H1 (cell line): Measurements from ENCODE around the gene TMEM178B. TPM values are rescaled to one million over a fixed set of nuclear protein-coding genes. Genes with fewer than 3 reads are reported as not detected.

Source experiments
- EZH2 ChIP-seq: fragments of 200-600 bp; sonication (generic); IDR thresholded peaks from 2 replicates; pipeline ENCODE4 v1.7.1; 2012; ENCODE audit warnings: low read depth, mild to moderate bottlenecking, moderate library complexity, low read length, inconsistent platforms; ENCODE audit not compliant: severe bottlenecking
- HDAC6 ChIP-seq: IDR thresholded peaks from one replicate; pipeline ENCODE4 v1.7.1; 2012; ENCODE audit warnings: low read depth, mild to moderate bottlenecking, inconsistent platforms, low read length, moderate library complexity
- POLR2A ChIP-seq, 2 experiments: IDR thresholded peaks; 1 replicate in 1 of 2; 2 replicates in 1 of 2; pipeline ENCODE4 v1.6.1; 2011; ENCODE audit warnings: low read depth in 2 of 2, low read length in 2 of 2, mild to moderate bottlenecking in 2 of 2; ENCODE audit errors: control extremely low read depth in 1 of 2
- RFX5 ChIP-seq: IDR thresholded peaks from 2 replicates; pipeline ENCODE4 v1.6.1; 2011; ENCODE audit warnings: low read depth, low read length, improper control_type of control experiment, borderline replicate concordance
- SAP30 ChIP-seq: fragments of 300-600 bp; sonication (generic); IDR thresholded peaks from 2 replicates; pipeline ENCODE4 v1.7.1; 2012; ENCODE audit warnings: low read length, moderate library complexity, mild to moderate bottlenecking, inconsistent platforms; ENCODE audit not compliant: insufficient read depth, insufficient replicate concordance
- SIRT6 ChIP-seq: IDR thresholded peaks from one replicate; pipeline ENCODE4 v1.7.1; 2012; ENCODE audit warnings: low read length, inconsistent platforms
- TBP ChIP-seq: IDR thresholded peaks from 2 replicates; pipeline ENCODE4 v1.6.1; 2011; ENCODE audit warnings: low read depth, low read length, improper control_type of control experiment
- polyA plus RNA-seq, 7 experiments: library from polyadenylated mRNA; depleted of rRNA in 3 of 7; stranded (reverse) in 5 of 7; unstranded in 2 of 7; fragments of >200 nt in 5 of 7; fragments of 200-250 nt in 2 of 7; gene quantifications; 1 replicate in 5 of 7; 2 replicates in 1 of 7; 4 replicates in 1 of 7; pipeline versions ENCODE4 v1.2.1 to v1.2.3, GENCODE V29; 2011 to 2013; ENCODE audit warnings: missing spikeins in 2 of 7, mixed read lengths in 2 of 7
- total RNA-seq: library from RNA; stranded (reverse); fragmentation: NEBNext Ultra II Directional; extraction: Animal tissue kit (Norgen Biotek cat#: 25700); gene quantifications from 2 replicates; pipeline ENCODE4 v1.2.1, GENCODE V29; 2021

TMEM178B gene
- total and polyA plus RNA-seq, 2 of the 8 experiments (the other 6 are each of a cell fraction or from before 2014, with no cell fraction given): 5.3 to 18.1 TPM

DNA sequence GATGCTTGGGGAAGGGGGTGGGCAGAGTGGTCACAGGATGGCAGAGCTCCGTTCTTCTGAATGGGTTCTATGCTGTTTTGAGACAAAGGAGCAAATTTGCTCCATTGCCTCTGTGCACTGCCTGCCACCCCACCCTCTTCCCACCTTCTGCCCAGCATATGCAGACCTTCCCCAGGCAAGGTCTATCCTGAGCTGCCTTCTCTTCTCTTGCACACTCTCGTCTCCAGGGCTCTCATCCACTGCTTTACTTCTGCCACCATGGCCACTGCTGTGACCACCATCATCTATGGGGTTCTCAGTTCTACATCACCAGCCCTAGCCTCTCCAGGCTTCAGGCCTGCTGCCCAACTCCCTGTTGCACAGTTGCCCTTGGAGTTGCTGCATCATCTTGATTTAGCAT, 230.4 kb downstream of the TMEM178B start (continued):
- TF ChIP-seq TBP: no peak
- no peak for TF ChIP-seq SIRT6
- TF ChIP-seq EZH2: no peak
- no peak for TF ChIP-seq SAP30
- TF ChIP-seq POLR2A (IDR thresholded peaks at IDR 0.05; ENCODE audit: control extremely low read depth in 1 of 2, low read depth in 2 of 2, low read length in 2 of 2): no peak
- no peak for TF ChIP-seq RFX5
- TF ChIP-seq HDAC6: no peak
